Stomach smooth muscle (tissue), 2 donors: Measurements from ENCODE around the gene ADIPOR2.

Source experiments
- H3K27ac ChIP-seq: one replicate; pipeline ENCODE4 v1.7.0; 2013; ENCODE audit warnings: mild to moderate bottlenecking, low read length, inconsistent platforms
- H3K27me3 ChIP-seq, 2 donors: one replicate each; pipeline ENCODE4 v1.7.0; 2013; ENCODE audit warnings: low read length in 2 of 2; ENCODE audit not compliant: insufficient read depth in 2 of 2, control insufficient read depth in 1 of 2
- H3K36me3 ChIP-seq, 2 donors: one replicate each; pipeline ENCODE4 v1.7.0; 2013; ENCODE audit warnings: low read length in 2 of 2; ENCODE audit not compliant: control insufficient read depth in 2 of 2, insufficient read depth in 2 of 2
- H3K4me1 ChIP-seq: one replicate; pipeline ENCODE4 v1.7.0; 2013; ENCODE audit warnings: low read length; ENCODE audit not compliant: control insufficient read depth, insufficient read depth
- H3K4me3 ChIP-seq, 2 donors: one replicate each; pipeline ENCODE4 v1.7.0; 2013; ENCODE audit warnings: low read length in 2 of 2
- H3K9ac ChIP-seq, 2 donors: one replicate each; pipeline ENCODE4 v1.7.0; 2013; ENCODE audit warnings: low read length in 2 of 2, mild to moderate bottlenecking in 1 of 2
- H3K9me3 ChIP-seq, 2 donors: one replicate each; pipeline ENCODE4 v1.7.0; 2013; ENCODE audit warnings: low read length in 2 of 2; ENCODE audit not compliant: control insufficient read depth in 2 of 2
- donor health status: healthy.
- donor health status: Pancreatic carcinoma.

Gene ADIPOR2

GRCh38 chr12:1779783-1780182 lies 88.9 kb downstream of the ADIPOR2 start:
- Histone ChIP-seq H3K9ac (no peak overlapping the region), H3K36me3 (peaks cover 2 to 9% of the 10 kb centered on the region in 2 donors), H3K4me3 (no peak overlapping the region), H3K27ac (no peak overlapping the region), H3K9me3 (no peaks in the 10 kb centered on the region), H3K4me1 (no peaks in the 10 kb centered on the region), H3K27me3 (no peaks in the 10 kb centered on the region)

DNA sequence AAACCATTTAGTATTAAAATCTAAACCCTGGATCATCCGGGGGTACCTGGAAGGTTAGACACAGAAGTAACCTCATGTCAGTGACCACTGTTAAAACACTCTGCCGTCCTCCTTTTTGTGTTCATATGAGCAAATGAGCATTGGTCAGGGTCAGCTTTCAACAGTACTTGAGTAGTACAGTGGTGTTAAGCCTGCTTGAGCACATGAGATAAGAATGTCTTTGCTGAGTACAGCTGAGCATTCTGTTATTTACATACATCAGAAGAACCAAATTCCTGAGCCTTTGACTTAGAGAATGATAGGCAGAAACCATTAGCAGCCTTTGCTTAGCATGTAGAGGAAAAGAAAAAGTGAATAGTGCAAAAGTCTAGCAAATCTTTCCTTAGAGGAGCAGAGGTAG lies 90.9 kb downstream of the ADIPOR2 start:
- peaks cover 11 to 26% of the 10 kb centered on the region in 2 donors for H3K36me3 ChIP-seq
- no peak overlapping the region for H3K4me3 ChIP-seq
- no peak overlapping the region for H3K27ac ChIP-seq
- H3K9ac ChIP-seq: no peak overlapping the region
- no peaks in the 10 kb centered on the region for H3K9me3 ChIP-seq
- no peaks in the 10 kb centered on the region for H3K27me3 ChIP-seq
- no peaks in the 10 kb centered on the region for H3K4me1 ChIP-seq

- H3K27ac ChIP-seq: no peak overlapping the region
- H3K4me1 ChIP-seq: no peaks in the 10 kb centered on the region
- no peak overlapping the region for H3K9ac ChIP-seq
These were observed 91.3 kb downstream of the ADIPOR2 start for GRCh38 chr12:1782215-1782614.

GRCh38 chr12:1787714-1788113 lies 96.8 kb downstream of the ADIPOR2 start:
- Histone ChIP-seq H3K27ac (no peak overlapping the region), H3K4me3 (no peak overlapping the region), H3K4me1 (peaks cover 5% of the 10 kb centered on the region), H3K27me3 (no peaks in the 10 kb centered on the region), H3K9ac (no peak overlapping the region), H3K9me3 (no peaks in the 10 kb centered on the region), H3K36me3 (peaks cover 17 to 29% of the 10 kb centered on the region in 2 donors)

More at GRCh38 chr12:1782215-1782614, 91.3 kb downstream of the ADIPOR2 start:
- Histone ChIP-seq H3K4me3 (no peak overlapping the region), H3K36me3 (peaks cover 14 to 30% of the 10 kb centered on the region in 2 donors), H3K27me3 (no peaks in the 10 kb centered on the region), H3K9me3 (no peaks in the 10 kb centered on the region)

DNA sequence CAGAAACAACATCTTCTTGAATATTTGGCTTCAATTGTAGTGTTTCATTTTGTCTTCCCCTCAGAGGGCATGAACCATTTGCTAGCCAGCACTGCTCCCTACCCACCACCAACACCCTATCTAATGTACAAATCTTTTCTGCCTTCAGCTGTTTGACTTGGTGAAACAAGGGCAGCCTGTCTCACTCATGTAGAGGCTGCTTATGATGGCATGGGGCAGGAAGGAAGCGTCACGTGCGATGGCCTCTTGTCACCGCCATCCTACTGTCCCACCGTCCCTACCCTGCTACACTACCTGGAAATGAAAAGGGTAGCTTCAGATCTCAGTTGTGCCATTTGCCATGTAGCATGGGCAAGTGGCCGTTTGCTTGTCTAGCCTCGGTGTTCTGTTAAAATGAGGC lies 99.6 kb downstream of the ADIPOR2 start:
- Histone ChIP-seq H3K4me1 (peaks cover 10% of the 10 kb centered on the region), H3K36me3 (peaks cover 12 to 19% of the 10 kb centered on the region in 2 donors), H3K27ac (no peak overlapping the region), H3K27me3 (no peaks in the 10 kb centered on the region), H3K9ac (no peak overlapping the region), H3K9me3 (no peaks in the 10 kb centered on the region), H3K4me3 (no peak overlapping the region)

DNA sequence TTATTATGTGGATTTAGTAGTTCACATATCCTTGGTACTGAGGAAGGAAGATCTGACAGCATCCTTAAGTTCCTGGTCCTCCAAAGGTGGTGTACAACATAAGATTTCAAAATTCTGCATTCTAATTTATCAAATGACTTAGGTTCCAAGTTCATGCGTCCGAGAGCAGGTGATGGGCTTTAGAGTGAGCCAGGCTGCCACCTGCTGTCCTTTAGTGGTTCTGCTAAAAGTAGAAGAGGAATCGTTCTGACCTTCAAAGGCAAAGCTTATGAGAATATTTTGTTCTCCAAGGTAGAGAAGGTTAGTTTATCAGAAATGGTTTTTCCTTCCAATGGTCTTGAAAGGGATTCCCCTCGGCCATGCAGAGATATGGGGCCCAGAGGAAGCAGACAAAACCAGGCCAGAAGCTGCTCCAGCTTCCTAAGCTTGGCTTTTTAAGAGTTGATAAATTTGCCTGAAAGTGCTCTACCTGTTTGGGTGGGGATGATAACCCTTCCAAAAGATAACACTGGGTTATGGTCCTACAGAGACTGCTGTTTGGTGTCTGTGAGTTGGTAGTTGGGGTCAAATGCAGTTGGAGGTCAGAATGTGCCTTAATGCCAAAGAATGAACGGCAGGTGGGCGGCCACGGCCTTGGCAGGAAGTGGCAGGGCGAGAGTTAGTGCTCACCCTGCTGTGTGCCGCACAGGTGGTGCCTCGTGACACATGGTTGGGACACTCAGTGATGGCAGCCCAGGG lies 100.4 kb downstream of the ADIPOR2 start:
- Histone ChIP-seq H3K9me3 (no peaks in the 10 kb centered on the region), H3K36me3 (peaks cover 8 to 10% of the 10 kb centered on the region in 2 donors), H3K27ac (no peak overlapping the region), H3K9ac (no peak overlapping the region), H3K27me3 (no peaks in the 10 kb centered on the region), H3K4me3 (no peak overlapping the region), H3K4me1 (peaks cover 18% of the 10 kb centered on the region)

GRCh38 chr12:1792406-1792805 lies 101.5 kb downstream of the ADIPOR2 start:
- Histone ChIP-seq H3K4me1 (peaks cover 29% of the 10 kb centered on the region), H3K9ac (no peak overlapping the region), H3K27ac (no peak overlapping the region), H3K9me3 (no peaks in the 10 kb centered on the region), H3K27me3 (no peaks in the 10 kb centered on the region), H3K4me3 (no peak overlapping the region), H3K36me3 (peaks cover under 1 to 1% of the 10 kb centered on the region in 2 donors)

DNA sequence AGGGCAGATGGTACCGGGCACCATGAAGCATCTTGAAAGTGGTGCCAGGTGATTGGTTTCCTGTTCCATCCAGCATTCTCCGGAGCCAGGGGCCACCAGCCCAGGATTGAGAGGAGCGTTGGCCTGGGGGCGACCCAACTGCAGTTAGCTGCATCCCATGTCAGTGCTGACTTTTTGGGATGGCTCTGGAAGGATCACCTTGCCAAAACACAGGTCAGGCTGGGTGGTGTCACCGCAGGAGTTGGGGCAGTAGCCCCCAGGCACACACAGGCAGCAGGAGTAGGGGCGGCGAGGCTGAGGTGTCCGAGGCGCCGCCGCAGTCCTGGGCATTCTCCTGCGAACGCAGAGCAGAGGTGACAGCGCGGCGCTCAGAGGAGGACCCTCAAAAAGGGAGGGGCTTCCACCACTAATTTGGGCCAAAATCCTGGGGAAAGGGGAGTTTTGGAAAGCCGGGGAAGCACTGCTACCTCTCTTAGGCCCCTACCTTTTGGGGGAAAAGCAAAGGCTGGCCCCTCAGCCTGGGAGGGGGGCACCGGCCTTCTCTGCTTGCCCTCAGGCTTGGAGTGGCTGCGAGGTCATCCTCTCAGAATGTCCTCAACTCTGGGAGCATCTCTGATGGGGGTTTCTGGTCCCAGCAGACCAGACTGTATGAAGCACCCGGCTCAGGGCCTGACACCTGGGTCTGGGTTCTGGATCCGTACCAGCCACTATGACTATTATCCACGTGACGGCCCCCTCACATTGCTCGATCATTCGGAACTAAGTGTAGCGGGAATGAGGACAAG lies 102.7 kb downstream of the ADIPOR2 start:
- Histone ChIP-seq H3K4me1 (peaks cover 30% of the 10 kb centered on the region), H3K27ac (no peak overlapping the region), H3K4me3 (no peak overlapping the region), H3K9ac (no peak overlapping the region), H3K9me3 (no peaks in the 10 kb centered on the region), H3K27me3 (no peaks in the 10 kb centered on the region), H3K36me3 (no peaks in the 10 kb centered on the region)

DNA sequence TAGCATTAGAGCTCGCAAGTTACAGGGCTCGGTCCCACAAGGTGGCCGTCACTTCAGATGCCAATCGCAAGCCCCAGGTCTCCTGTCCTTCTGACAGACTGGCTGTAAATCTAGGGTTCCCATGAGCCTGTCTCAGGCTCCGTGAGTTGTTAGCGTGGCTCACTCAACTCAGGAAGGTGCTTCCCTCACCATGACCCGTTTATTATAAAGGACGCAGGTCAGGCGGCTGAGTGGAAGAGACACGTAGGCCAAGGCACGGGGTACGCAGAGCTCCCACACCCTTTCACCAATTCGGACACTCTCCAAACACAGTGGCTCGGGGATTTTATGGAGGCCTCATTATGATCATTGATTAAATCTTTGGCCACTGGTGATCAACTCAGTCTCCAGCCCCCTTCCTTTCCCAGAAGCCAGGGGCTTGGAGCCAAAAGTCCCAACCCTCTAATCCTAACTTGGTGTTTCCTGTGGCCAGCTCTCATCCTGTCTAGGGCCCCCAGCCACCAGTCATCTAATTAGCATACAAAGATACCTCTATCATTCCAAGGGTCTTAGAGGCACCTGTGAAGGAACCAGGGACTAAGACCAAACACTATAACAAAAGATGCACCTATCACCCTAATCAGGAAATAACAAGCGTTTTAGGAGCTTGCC lies 103.7 kb downstream of the ADIPOR2 start:
- H3K9me3 ChIP-seq: no peaks in the 10 kb centered on the region
- no peaks in the 10 kb centered on the region for H3K36me3 ChIP-seq
- no peak overlapping the region for H3K4me3 ChIP-seq
- H3K9ac ChIP-seq: no peak overlapping the region
- H3K4me1 ChIP-seq: peaks cover 30% of the 10 kb centered on the region
- H3K27me3 ChIP-seq: no peaks in the 10 kb centered on the region
- H3K27ac ChIP-seq: no peak overlapping the region

- Histone ChIP-seq H3K9ac (peak overlapping the region; percentile 47 to 66), H3K4me3 (peak overlapping the region; percentile 38 to 65), H3K4me1 (peaks cover 30% of the 10 kb centered on the region), H3K9me3 (no peaks in the 10 kb centered on the region), H3K27ac (peak overlapping the region; percentile 70), H3K36me3 (no peaks in the 10 kb centered on the region), H3K27me3 (no peaks in the 10 kb centered on the region)
These were observed 104.4 kb downstream of the ADIPOR2 start for GRCh38 chr12:1795221-1795784.
